ENCODE data around the gene CHERP.

The CHERP gene

GRCh38 chr19:16470911-16471811, 71.1 kb downstream of the CHERP start:
- ATAC-seq (ENCODE audit: low read depth) (peak; percentile 11; the same call in 2 of the 3 replicates), DNase-seq (ENCODE audit: low spot score) (no peak)
- TF ChIP-seq, protein P1, sequence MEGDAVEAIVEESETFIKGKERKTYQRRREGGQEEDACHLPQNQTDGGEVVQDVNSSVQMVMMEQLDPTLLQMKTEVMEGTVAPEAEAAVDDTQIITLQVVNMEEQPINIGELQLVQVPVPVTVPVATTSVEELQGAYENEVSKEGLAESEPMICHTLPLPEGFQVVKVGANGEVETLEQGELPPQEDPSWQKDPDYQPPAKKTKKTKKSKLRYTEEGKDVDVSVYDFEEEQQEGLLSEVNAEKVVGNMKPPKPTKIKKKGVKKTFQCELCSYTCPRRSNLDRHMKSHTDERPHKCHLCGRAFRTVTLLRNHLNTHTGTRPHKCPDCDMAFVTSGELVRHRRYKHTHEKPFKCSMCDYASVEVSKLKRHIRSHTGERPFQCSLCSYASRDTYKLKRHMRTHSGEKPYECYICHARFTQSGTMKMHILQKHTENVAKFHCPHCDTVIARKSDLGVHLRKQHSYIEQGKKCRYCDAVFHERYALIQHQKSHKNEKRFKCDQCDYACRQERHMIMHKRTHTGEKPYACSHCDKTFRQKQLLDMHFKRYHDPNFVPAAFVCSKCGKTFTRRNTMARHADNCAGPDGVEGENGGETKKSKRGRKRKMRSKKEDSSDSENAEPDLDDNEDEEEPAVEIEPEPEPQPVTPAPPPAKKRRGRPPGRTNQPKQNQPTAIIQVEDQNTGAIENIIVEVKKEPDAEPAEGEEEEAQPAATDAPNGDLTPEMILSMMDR (IDR thresholded peaks at IDR 0.05; ENCODE audit: poor library complexity, severe bottlenecking): no peak
- no peaks in the 10 kb centered on the region for H3K27me3 ChIP-seq (ENCODE audit: insufficient read depth, poor library complexity, severe bottlenecking)
- H3K9me3 ChIP-seq (ENCODE audit: severe bottlenecking): peaks cover 4% of the 10 kb centered on the region
- peak overlapping the region; percentile 38 for H3K27ac ChIP-seq (ENCODE audit: poor library complexity, severe bottlenecking)
- peaks cover 4% of the 10 kb centered on the region for H3K4me1 ChIP-seq (ENCODE audit: insufficient read depth, poor library complexity, severe bottlenecking)
- H3K4me3 ChIP-seq (ENCODE audit: severe bottlenecking): peak overlapping the region; percentile 79
- H3K36me3 ChIP-seq (ENCODE audit: low read depth): no peaks in the 10 kb centered on the region

GRCh38 chr19:16470541-16470910, 71.7 kb downstream of the CHERP start:
- no peaks in the 10 kb centered on the region for H3K36me3 ChIP-seq (ENCODE audit: low read depth)
- peaks cover 4% of the 10 kb centered on the region for H3K9me3 ChIP-seq (ENCODE audit: severe bottlenecking)
- peak overlapping the region; percentile 38 for H3K27ac ChIP-seq (ENCODE audit: poor library complexity, severe bottlenecking)
- H3K27me3 ChIP-seq (ENCODE audit: insufficient read depth, poor library complexity, severe bottlenecking): no peaks in the 10 kb centered on the region
- DNase-seq (ENCODE audit: low spot score) (no peak), ATAC-seq (ENCODE audit: low read depth) (no peak)
- H3K4me3 ChIP-seq (ENCODE audit: severe bottlenecking): peak overlapping the region; percentile 79
- TF ChIP-seq, protein P1 (IDR thresholded peaks at IDR 0.05; ENCODE audit: poor library complexity, severe bottlenecking): no peak
- H3K4me1 ChIP-seq (ENCODE audit: insufficient read depth, poor library complexity, severe bottlenecking): peaks cover 4% of the 10 kb centered on the region

All from RWPE2 (cell line).